ENCODE data around the gene CWC25. TPM values are rescaled to one million over a fixed set of nuclear protein-coding genes. Genes with fewer than 3 reads are reported as not detected.

The CWC25 gene
- total and polyA plus RNA-seq, 9 of the 15 experiments (the other 6 are each of a cell fraction or from before 2014, with no cell fraction given): 16.5 to 27.4 (median 23.0) TPM

DNA sequence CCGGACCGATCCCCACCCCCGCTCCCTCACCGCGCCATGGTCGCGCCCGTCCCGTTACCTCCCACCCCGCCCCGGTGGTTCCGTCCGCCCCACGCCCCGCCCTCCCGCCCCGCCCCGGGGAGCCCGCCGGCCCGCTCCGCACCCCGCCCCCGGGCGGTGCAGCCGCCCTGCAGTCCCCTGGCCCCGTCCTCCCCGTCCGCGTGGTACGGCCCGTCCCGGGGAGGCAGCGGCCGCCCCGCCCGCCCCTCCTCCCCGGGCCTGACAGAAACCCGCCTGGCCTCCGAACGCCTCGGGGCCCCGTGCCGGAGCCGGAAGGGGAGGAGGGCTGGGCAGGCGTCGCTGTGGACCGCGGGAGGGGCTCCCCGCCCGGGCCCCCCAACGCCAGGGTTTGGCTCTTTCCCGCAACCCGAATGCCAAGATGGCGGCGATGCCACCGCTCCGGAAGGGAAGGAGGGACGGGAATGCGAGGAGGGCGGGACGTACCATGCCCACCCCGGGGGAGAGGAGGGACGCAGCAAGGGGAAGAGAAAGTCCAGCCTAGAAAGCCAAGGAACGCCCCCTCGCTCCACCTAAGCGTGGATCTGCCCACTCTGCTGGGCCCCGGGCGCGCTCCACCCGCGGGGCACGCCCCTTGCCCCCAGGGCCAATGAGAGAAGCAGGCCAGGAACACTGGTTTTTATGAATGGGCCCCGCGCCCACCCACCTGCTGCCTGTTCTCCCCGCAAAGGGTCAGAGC lies 25.5 kb downstream of the CWC25 start, which contains the start of gene PIP4K2B (continued):
- TF ChIP-seq NR3C1 (CRISPR knock-in tag; IDR thresholded peaks at IDR 0.05) (no peak), MEF2A (IDR thresholded peaks at IDR 0.05; ENCODE audit: control insufficient read depth, low read depth, low read length) (no peak), SNRNP70 (optimal IDR thresholded peaks at IDR 0.05; ENCODE audit: low read depth, low read length) (no peak), KLF16 (IDR thresholded peaks at IDR 0.05) (no peak), TAF15 (IDR thresholded peaks at IDR 0.05; ENCODE audit: low read depth, low read length) (no peak), PYGO2 (tag; IDR thresholded peaks at IDR 0.05) (no peak), ARNT (IDR thresholded peaks at IDR 0.05) (no peak), FOXM1 (IDR thresholded peaks at IDR 0.05; ENCODE audit: low read depth) (0 out of 2 replicates have a peak, but pooled peaks have one; percentile 32), FOXM1 (CRISPR knock-in tag; IDR thresholded peaks at IDR 0.05; ENCODE audit: low read depth) (no peak), ASH1L (IDR thresholded peaks at IDR 0.05; ENCODE audit: borderline replicate concordance, low read depth, partially characterized antibody) (no peak), CREBBP (IDR thresholded peaks at IDR 0.05; ENCODE audit: low read depth, low read length) (no peak), ZNF561 (CRISPR knock-in tag; conservative IDR thresholded peaks at IDR 0.05) (no peak), POU5F1 (IDR thresholded peaks at IDR 0.05; ENCODE audit: borderline replicate concordance, low read depth, low read length, partially characterized antibody) (no peak), NR2F6 (CRISPR knock-in tag; IDR thresholded peaks at IDR 0.05) (0 out of 2 replicates have a peak, but pooled peaks have one; percentile 60), ZNF133 (CRISPR knock-in tag; IDR thresholded peaks at IDR 0.05) (no peak), HMG20B (CRISPR knock-in tag; IDR thresholded peaks at IDR 0.05) (no peak), ESRRA (IDR thresholded peaks at IDR 0.05; ENCODE audit: borderline replicate concordance, low read depth) (no peak), HNRNPL (IDR thresholded peaks at IDR 0.05; ENCODE audit: low read depth, low read length) (peak; percentile 61; the same call in 1 of the 2 replicates), LCOR (CRISPR knock-in tag; IDR thresholded peaks at IDR 0.05) (peak; percentile 59; the same call in 1 of the 2 replicates), ZNF764 (CRISPR knock-in tag; IDR thresholded peaks at IDR 0.05; ENCODE audit: low read depth) (no peak), HNRNPH1 (optimal IDR thresholded peaks at IDR 0.05; ENCODE audit: low read depth, low read length) (no peak)
- TF ChIP-seq, protein P1, sequence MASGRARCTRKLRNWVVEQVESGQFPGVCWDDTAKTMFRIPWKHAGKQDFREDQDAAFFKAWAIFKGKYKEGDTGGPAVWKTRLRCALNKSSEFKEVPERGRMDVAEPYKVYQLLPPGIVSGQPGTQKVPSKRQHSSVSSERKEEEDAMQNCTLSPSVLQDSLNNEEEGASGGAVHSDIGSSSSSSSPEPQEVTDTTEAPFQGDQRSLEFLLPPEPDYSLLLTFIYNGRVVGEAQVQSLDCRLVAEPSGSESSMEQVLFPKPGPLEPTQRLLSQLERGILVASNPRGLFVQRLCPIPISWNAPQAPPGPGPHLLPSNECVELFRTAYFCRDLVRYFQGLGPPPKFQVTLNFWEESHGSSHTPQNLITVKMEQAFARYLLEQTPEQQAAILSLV (tag; IDR thresholded peaks at IDR 0.05): no peak
- TF ChIP-seq, protein P2, sequence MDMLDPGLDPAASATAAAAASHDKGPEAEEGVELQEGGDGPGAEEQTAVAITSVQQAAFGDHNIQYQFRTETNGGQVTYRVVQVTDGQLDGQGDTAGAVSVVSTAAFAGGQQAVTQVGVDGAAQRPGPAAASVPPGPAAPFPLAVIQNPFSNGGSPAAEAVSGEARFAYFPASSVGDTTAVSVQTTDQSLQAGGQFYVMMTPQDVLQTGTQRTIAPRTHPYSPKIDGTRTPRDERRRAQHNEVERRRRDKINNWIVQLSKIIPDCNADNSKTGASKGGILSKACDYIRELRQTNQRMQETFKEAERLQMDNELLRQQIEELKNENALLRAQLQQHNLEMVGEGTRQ (CRISPR knock-in tag; IDR thresholded peaks at IDR 0.05): no peak
- TF ChIP-seq, protein P3, sequence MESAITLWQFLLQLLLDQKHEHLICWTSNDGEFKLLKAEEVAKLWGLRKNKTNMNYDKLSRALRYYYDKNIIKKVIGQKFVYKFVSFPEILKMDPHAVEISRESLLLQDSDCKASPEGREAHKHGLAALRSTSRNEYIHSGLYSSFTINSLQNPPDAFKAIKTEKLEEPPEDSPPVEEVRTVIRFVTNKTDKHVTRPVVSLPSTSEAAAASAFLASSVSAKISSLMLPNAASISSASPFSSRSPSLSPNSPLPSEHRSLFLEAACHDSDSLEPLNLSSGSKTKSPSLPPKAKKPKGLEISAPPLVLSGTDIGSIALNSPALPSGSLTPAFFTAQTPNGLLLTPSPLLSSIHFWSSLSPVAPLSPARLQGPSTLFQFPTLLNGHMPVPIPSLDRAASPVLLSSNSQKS (CRISPR knock-in tag; IDR thresholded peaks at IDR 0.05): no peak
- TF ChIP-seq, protein P4, sequence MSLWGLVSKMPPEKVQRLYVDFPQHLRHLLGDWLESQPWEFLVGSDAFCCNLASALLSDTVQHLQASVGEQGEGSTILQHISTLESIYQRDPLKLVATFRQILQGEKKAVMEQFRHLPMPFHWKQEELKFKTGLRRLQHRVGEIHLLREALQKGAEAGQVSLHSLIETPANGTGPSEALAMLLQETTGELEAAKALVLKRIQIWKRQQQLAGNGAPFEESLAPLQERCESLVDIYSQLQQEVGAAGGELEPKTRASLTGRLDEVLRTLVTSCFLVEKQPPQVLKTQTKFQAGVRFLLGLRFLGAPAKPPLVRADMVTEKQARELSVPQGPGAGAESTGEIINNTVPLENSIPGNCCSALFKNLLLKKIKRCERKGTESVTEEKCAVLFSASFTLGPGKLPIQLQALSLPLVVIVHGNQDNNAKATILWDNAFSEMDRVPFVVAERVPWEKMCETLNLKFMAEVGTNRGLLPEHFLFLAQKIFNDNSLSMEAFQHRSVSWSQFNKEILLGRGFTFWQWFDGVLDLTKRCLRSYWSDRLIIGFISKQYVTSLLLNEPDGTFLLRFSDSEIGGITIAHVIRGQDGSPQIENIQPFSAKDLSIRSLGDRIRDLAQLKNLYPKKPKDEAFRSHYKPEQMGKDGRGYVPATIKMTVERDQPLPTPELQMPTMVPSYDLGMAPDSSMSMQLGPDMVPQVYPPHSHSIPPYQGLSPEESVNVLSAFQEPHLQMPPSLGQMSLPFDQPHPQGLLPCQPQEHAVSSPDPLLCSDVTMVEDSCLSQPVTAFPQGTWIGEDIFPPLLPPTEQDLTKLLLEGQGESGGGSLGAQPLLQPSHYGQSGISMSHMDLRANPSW (CRISPR knock-in tag; IDR thresholded peaks at IDR 0.05): no peak

All from K562 (cell line).